ENCODE results near the gene APRT. TPM values are rescaled to one million over a fixed set of nuclear protein-coding genes. Genes with fewer than 3 reads are reported as not detected.
A peak's percentile ranks its signal among the peaks of the same experiment; 100 is the strongest.

APRT gene
- total RNA-seq, 1 donor from 2014 or later, result 53.4 TPM

- peaks cover 4% of the 10 kb centered on the region for H3K4me1 ChIP-seq
- peak overlapping the region; percentile 24 for H3K4me3 Mint-ChIP-seq
- no peaks in the 10 kb centered on the region for H3K9me3 ChIP-seq (ENCODE audit: low read depth)
- no peak overlapping the region for H3K4me3 ChIP-seq
- H2AFZ ChIP-seq (replicated peaks), result no peak overlapping the region
- peaks cover 27% of the 10 kb centered on the region for H4K20me1 ChIP-seq (ENCODE audit: low read depth)
- H3K27ac ChIP-seq, result no peak overlapping the region
- H3K27ac Mint-ChIP-seq, result peak overlapping the region; percentile 42
- H3K27me3 ChIP-seq, result no peaks in the 10 kb centered on the region
- peaks cover 18% of the 10 kb centered on the region for H3K79me2 ChIP-seq (ENCODE audit: low read depth)
- H3K36me3 ChIP-seq, result no peaks in the 10 kb centered on the region
- H3K4me1 Mint-ChIP-seq, result peaks cover 5% of the 10 kb centered on the region
- no peak overlapping the region for H3K9ac ChIP-seq
- no peak for DNase-seq (ENCODE audit: low spot score)
- H3K4me2 ChIP-seq, result no peak overlapping the region
- peaks cover 5% of the 10 kb centered on the region for H3K27me3 Mint-ChIP-seq (ENCODE audit: insufficient read depth, low read depth)
- peaks cover 37% of the 10 kb centered on the region for H3F3A ChIP-seq (ENCODE audit: low read depth)
- H3K36me3 Mint-ChIP-seq, result peaks cover 2% of the 10 kb centered on the region
- H3K9me3 Mint-ChIP-seq, result no peaks in the 10 kb centered on the region
- no peak for TF ChIP-seq CTCF (IDR thresholded peaks at IDR 0.05)
- TF ChIP-seq EZH2 (IDR thresholded peaks at IDR 0.05), result no peak
- TF ChIP-seq EZH2phosphoT487 (IDR thresholded peaks at IDR 0.05), result no peak
These were observed 1.8 kb upstream of the APRT start for GRCh38 chr16:88813269-88814143.

- peaks cover 5% of the 10 kb centered on the region for H3K27me3 Mint-ChIP-seq (ENCODE audit: insufficient read depth, low read depth)
- no peaks in the 10 kb centered on the region for H3K27me3 ChIP-seq
- peaks cover 4% of the 10 kb centered on the region for H3K4me1 ChIP-seq
- peaks cover 18% of the 10 kb centered on the region for H3K79me2 ChIP-seq (ENCODE audit: low read depth)
- H3K27ac Mint-ChIP-seq, result peak overlapping the region; percentile 89
- H3K4me1 Mint-ChIP-seq, result peaks cover 3% of the 10 kb centered on the region
- H3K4me3 Mint-ChIP-seq, result peak overlapping the region; percentile 83
- peaks cover 4% of the 10 kb centered on the region for H3K36me3 Mint-ChIP-seq
- peak overlapping the region; percentile 70 for H3K4me3 ChIP-seq
- no peaks in the 10 kb centered on the region for H3K36me3 ChIP-seq
- H3K27ac ChIP-seq, result peak overlapping the region; percentile 68
- no peak overlapping the region for H3K9ac ChIP-seq
- H3K9me3 ChIP-seq (ENCODE audit: low read depth), result no peaks in the 10 kb centered on the region
- H3K4me2 ChIP-seq, result peak overlapping the region; percentile 83
- no peak for DNase-seq (ENCODE audit: low spot score)
- peaks cover 31% of the 10 kb centered on the region for H4K20me1 ChIP-seq (ENCODE audit: low read depth)
- peaks cover 43% of the 10 kb centered on the region for H3F3A ChIP-seq (ENCODE audit: low read depth)
- TF ChIP-seq CTCF (IDR thresholded peaks at IDR 0.05) (no peak), EZH2 (IDR thresholded peaks at IDR 0.05) (no peak), EZH2phosphoT487 (IDR thresholded peaks at IDR 0.05) (no peak)
- H3K9me3 Mint-ChIP-seq, result no peaks in the 10 kb centered on the region
- peak overlapping the region; percentile 97 for H2AFZ ChIP-seq (replicated peaks)
These were observed 963 bp upstream of the APRT start for GRCh38 chr16:88812513-88813268.

- H3K27me3 Mint-ChIP-seq (ENCODE audit: insufficient read depth, low read depth), result peaks cover 11% of the 10 kb centered on the region
- TF ChIP-seq EZH2 (IDR thresholded peaks at IDR 0.05) (no peak), EZH2phosphoT487 (IDR thresholded peaks at IDR 0.05) (no peak), CTCF (IDR thresholded peaks at IDR 0.05) (no peak)
- DNase-seq (ENCODE audit: low spot score), result peak; percentile 77
- H3K36me3 Mint-ChIP-seq, result peaks cover 4% of the 10 kb centered on the region
- no peak overlapping the region for H3K27ac Mint-ChIP-seq
- no peaks in the 10 kb centered on the region for H3K27me3 ChIP-seq
- H2AFZ ChIP-seq (replicated peaks), result no peak overlapping the region
- peak overlapping the region; percentile 61 for H3K9ac ChIP-seq
- H3K4me3 ChIP-seq, result peak overlapping the region; percentile 70
- peaks cover 23% of the 10 kb centered on the region for H3K79me2 ChIP-seq (ENCODE audit: low read depth)
- H3K27ac ChIP-seq, result no peak overlapping the region
- H3K9me3 Mint-ChIP-seq, result no peaks in the 10 kb centered on the region
- H3K4me1 ChIP-seq, result peaks cover 4% of the 10 kb centered on the region
- H3K4me3 Mint-ChIP-seq, result peak overlapping the region; percentile 87
- H3K9me3 ChIP-seq (ENCODE audit: low read depth), result no peaks in the 10 kb centered on the region
- H3F3A ChIP-seq (ENCODE audit: low read depth), result peaks cover 49% of the 10 kb centered on the region
- no peaks in the 10 kb centered on the region for H3K36me3 ChIP-seq
- H3K4me1 Mint-ChIP-seq, result peaks cover 3% of the 10 kb centered on the region
- peaks cover 40% of the 10 kb centered on the region for H4K20me1 ChIP-seq (ENCODE audit: low read depth)
- H3K4me2 ChIP-seq, result peak overlapping the region; percentile 83
These were observed 588 bp downstream of the APRT start for GRCh38 chr16:88810912-88811768.

All from neural progenitor cell (in vitro differentiated cells).